ENCODE results near the gene TTC22.
A peak's percentile ranks its signal among the peaks of the same experiment; 100 is the strongest.

Gene TTC22

DNA sequence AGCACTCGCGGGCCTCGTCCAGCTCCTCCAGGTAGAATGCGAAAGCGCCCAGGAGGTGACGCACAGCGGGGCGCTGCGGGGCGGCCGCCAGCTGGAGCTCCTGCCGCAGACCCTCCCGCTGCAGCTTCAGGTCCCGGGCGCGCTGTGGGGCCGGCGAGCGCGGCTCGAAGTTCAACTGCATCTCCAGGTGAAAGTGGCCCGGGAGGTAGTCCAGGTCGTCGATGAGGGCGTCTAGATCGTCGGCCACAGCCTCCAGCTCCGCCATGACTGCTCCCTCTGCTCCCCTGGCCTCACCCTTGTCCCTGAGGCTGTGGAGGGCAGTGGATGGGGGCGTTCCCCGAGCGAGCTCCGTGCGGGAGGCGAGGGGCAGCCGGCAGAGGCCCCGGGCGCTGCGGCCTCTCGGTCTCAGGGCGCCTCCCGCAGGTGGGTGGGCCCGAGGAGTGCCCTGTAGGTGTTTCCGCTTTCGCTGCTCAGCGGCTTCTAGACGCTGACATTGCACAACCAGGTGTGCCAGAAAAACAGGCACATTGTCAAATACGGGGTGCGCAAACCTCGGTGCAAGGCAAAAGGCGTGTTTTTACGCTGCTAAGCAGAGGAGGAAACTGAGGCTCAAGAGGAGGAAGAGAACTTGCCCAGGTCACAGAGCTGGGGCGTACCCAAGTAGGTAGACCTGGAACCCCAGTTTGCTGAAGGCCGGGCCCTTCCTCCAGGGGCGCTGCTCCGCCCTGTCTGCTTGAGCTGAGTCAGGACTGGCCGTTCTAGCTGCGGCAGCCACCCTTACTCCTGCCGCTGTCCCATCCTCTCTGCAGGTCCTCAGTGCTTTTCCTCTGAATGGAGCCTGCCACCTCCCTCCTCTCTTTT is at the start of gene TTC22:
TSS of gene TTC22 (minus strand) at position 425 of the 861 bp plus-strand sequence. CDS start at position 265, 160 bp downstream.
- peak; percentile 67 for DNase-seq

DNA sequence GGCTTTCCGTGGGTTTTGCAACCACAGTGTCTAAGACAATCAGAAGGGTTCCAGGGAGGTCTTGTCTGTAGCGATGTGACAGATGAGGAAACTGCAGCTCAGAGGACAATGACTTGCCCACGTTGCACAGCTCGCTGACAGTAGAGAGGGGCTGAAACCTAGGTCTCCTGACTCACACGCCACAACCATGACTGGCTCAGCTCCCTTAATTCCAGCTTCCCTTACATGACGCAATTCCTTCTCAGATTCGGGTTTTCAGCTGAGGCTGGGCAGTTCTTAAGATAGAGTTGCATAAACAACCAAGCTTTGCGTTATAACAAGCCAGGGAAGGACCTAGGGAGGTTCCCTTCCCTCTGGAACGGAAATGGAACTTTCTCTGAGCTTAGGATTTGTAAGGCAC is 49.6 kb upstream of the TTC22 start:
- DNase-seq, result no peak

DNA sequence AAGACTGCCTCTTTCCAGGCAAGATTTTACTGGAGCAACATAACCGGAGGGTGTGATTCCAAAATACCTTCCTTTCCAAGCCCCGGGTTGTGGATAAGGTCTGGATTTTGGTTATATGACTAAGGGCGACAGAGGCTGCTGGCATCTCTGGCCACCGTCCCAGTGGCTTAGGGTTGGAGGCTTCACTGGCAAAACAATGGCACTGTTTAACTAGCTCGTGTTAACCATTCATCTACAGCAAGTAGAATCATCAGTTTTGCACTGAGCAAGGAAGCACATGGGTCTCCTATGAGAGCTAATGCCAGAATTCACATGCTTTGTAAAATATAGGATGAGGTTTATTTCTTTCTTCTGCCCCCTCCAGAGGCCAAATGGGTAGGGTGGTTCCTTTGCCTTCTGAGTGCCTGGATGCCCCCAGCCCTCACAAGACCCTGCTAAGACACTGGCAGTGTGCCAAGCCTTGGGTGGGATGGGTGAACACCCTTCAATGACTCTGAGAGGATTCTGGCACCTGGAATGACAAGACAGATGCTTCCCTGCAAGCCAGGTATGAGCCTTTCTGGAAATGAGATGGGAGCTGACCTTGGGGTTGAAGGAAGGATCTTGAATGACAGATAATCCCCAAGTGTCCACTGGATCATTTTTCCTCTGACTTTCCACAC is 49.1 kb upstream of the TTC22 start:
- DNase-seq, result no peak

GRCh38 chr1:54849219-54850068 is 48.3 kb upstream of the TTC22 start:
- DNase-seq, result no peak

- no peak for DNase-seq
Measured at GRCh38 chr1:54848134-54848948, 47.2 kb upstream of the TTC22 start.

DNA sequence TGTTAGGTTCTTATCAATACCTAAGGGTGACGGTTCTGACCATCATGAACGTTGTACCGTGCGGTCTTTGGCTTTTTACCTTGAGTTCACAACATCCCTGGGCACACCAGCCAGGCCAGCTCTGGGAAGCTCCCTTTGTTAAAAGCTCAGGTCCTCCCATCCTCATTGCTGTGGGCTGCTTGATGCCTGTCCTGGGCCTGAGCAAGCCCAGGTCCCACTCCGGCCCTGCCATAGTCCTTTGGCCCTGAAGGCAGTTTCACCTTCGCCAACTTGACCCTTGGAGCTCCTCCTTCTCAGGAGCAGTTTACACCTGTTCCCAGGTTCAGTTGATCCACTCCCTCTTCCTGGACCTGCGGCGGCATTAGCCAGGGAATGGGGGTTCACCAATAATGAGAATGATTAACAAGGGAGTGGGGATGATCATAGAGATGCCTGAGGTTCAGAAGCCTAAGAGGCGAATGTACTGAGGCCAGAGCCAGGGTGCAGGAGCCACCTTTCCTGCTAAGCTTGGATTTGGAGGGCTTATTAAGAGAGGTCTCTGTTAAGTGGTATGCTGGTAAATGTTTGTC is 45.7 kb upstream of the TTC22 start:
- no peak for DNase-seq

GRCh38 chr1:54846301-54846700 is 45.2 kb upstream of the TTC22 start:
- DNase-seq, result no peak

DNA sequence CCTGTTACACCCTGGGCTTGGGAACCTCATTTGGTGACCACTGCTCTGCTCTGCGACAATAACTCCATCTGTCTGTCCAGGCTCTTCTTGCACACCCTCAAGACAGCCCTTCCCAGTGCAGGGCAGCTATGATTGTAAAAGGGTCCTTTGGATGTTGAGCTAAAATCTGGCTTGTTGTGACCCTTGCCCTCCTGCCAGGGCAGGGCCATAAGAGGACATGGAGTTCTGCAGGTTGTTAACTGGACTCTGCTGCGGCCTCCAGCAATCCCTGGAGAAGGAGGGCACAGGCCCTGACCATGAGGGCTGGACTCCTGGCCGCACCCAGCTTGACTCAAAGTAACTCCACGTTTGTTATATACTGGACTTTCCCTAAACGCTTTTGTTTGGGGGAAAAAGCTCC is 44.6 kb upstream of the TTC22 start:
- no peak for DNase-seq

- no peak for DNase-seq
Measured at GRCh38 chr1:54844564-54844963, 43.4 kb upstream of the TTC22 start.

- no peak for DNase-seq
Measured at GRCh38 chr1:54843449-54843848, 42.3 kb upstream of the TTC22 start.

GRCh38 chr1:54842963-54843362 is 41.8 kb upstream of the TTC22 start:
- DNase-seq, result no peak

- no peak for DNase-seq
Measured at GRCh38 chr1:54842206-54842915, 41.2 kb upstream of the TTC22 start.

DNA sequence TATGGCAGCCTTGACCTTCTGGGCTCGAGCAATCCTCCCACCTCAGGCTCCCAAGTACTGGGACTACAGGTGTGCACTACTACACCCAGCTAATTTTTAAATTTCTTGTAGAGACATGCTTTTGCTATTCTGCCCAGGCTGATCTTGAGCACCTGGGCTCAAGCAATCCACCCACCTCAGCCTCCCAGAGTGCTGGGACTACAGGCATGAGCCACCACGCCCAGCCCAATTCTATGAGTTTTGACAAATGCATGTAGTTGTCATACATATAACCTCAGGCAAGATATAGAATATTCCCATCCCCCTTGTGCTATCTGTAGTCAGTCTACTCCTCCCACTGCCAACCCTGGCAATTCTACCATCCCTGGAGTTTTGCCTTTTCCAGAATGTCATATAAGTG is 38.7 kb upstream of the TTC22 start:
- DNase-seq, result no peak

DNA sequence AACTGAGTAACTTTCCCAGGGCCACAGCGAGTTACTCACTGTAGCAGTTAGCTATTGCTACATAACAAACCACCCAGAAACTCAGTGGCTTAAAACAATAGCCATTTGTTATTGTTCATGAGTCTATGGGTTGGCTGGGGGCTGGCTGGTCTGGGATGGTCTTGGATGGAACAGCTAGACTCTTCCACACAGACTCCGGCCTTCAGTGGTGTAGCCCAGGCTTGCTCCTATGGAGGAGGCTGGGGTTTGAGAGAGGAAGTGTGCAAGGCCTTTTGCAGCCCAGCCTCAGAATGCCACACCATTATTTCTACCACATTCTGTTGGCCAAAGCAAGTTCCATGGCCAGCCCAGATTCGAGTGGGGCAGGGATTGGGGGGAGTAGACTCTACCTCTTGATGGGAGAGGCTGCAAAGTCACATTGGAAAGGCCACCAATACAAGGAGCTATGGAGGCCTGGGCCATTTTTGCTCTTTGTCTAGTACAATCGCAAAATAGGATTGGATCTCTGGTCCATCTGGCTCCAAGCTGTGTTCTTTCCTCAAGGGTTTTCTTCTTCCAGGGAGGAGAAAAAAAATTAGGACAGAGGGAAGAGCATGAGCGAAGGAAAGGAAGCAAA is 37.5 kb upstream of the TTC22 start:
- DNase-seq, result no peak

- DNase-seq, result no peak
Measured at GRCh38 chr1:54837002-54837853, 36.1 kb upstream of the TTC22 start.

- DNase-seq, result no peak
Measured at GRCh38 chr1:54836594-54836993, 35.5 kb upstream of the TTC22 start.

DNA sequence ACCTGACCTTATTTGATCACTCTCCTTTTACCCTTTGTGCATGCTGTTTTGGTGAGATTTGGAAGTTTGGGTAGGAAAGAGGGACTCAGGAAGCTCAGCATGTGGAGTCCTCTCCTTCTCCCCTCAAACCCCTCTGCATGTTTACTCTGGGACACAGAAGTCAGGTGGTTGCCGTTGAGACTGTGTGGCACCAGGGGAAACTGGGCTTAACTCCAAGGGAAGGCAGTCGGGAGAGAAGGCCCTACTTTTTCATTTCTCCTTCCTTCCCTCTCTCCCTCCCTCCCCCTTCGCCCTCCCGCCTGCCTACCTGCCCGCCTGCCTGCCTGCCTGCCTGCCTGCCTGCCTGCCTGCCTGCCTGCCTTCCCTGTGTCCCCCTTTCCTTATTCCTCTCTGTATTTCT is 34.8 kb upstream of the TTC22 start:
- peak; percentile 77 for DNase-seq

DNA sequence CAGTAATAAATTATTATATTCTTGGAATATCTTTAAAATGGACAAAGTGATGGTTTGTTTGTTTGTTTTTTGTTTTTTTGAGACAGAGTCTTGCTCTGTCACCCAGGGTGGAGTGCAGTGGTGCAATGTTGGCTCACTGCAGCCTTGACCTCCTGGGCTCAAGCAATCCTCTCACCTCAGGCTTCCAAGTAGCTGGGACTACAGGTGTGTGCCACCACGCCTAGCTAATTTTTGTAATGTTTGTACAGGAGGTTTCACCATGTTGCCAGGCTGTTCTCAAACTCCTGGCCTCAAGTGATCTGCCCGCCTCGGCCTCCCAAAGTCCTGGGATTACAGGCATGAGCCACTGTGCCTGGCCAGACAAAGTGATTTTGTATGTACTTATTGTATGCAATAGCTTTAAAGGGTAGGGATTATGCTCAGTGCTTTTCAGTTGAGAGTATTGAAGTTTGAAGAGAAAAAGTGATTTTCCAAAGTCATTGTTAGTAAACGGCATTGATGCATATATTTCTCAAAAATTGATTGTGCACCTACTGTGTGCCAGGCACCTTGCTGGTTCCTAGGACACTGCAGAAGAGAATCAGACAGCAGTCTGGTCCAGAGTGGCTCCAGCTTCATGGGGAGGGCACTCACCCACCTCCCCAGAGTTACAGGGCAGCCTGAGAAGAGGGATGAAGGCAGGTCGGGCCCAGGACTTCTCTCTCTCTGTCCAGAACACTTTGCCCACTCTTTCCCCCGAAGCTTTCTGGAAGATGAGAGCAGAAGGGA is 34.2 kb upstream of the TTC22 start:
- no peak for DNase-seq

GRCh38 chr1:54834007-54834541 is 33.0 kb upstream of the TTC22 start:
- DNase-seq, result no peak
